ENCODE data around the gene ANKRD16.

DNA sequence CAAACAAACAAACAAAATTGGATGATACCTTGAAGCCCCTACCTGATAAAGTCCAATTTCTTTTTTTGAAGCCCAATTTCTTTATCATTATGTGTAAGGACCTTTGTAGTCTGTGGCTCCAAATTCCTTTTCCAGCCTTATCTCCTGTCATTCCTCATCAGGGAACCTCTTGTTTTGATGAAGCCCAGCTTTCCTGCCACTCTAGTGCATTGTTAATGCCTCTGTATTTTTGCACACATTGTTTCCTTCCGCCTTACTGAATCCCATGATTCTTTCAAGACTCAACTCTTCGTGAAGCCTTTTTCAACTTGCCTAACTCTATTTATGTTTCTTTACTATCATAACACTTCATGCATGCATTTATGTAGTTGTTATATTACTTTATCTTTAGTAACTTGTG lies 3.6 kb upstream of the ANKRD16 start:
- TF ChIP-seq POLR2A (IDR thresholded peaks at IDR 0.05; ENCODE audit: extremely low read depth, insufficient read length) (no peak), MYC (IDR thresholded peaks at IDR 0.05; ENCODE audit: low read depth, low read length) (no peak)
- TF ChIP-seq, protein P1, sequence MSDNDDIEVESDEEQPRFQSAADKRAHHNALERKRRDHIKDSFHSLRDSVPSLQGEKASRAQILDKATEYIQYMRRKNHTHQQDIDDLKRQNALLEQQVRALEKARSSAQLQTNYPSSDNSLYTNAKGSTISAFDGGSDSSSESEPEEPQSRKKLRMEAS (IDR thresholded peaks at IDR 0.05; ENCODE audit: low read depth, low read length) = no peak
- TF ChIP-seq, protein P2, sequence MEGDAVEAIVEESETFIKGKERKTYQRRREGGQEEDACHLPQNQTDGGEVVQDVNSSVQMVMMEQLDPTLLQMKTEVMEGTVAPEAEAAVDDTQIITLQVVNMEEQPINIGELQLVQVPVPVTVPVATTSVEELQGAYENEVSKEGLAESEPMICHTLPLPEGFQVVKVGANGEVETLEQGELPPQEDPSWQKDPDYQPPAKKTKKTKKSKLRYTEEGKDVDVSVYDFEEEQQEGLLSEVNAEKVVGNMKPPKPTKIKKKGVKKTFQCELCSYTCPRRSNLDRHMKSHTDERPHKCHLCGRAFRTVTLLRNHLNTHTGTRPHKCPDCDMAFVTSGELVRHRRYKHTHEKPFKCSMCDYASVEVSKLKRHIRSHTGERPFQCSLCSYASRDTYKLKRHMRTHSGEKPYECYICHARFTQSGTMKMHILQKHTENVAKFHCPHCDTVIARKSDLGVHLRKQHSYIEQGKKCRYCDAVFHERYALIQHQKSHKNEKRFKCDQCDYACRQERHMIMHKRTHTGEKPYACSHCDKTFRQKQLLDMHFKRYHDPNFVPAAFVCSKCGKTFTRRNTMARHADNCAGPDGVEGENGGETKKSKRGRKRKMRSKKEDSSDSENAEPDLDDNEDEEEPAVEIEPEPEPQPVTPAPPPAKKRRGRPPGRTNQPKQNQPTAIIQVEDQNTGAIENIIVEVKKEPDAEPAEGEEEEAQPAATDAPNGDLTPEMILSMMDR (IDR thresholded peaks at IDR 0.05; ENCODE audit: low read depth, low read length) = no peak
